Epithelial cell of esophagus (primary cell): ENCODE measurements around the gene CISD3.

Experiments used
- DNase-seq: peaks from one replicate; pipeline ENCODE4 v3.0.0; 2010; ENCODE audit warnings: low read depth
- H3K4me3 ChIP-seq: 2 replicates; pipeline ENCODE4 v1.5.1; 2011; ENCODE audit warnings: mild to moderate bottlenecking, low read length, control low read depth
- TF ChIP-seq, protein P1 (sequence below): IDR thresholded peaks from 2 replicates; pipeline ENCODE4 v1.5.1; 2011; ENCODE audit warnings: low read depth, mild to moderate bottlenecking, low read length, control low read depth, inconsistent platforms; ENCODE audit not compliant: insufficient read depth; ENCODE audit errors: missing control alignments

Gene CISD3

DNA sequence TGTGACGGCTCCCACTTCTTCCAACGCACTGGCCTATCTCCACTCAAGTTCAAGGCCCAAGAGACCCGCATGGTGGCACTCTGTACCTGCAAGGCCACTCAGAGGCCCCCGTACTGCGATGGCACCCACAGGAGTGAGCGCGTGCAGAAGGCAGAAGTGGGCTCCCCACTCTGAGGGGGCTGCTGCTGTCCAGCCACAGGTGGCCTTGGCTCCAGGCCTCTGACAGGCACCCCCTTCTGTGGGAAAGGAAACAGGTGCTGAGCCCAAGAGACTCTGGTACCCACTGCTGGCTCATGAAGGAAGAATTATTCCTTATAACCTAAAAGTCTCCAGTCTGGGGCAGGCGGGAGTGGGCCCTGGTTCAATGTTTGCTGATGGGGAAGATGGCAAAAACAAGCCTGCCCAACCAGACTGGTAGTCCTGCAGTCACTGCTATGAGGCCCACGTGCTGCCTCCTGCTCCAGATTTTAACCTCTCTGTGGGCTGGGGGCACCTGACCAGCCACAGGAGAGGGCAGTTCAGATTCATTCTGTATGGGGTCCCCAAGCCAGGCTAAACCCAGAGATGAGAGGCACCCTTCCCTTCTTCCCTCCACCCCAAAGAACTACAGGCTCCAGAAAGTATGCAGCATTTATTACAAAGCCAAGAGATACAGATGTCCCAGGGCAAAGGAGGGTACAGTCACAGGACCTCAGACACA, 3.3 kb downstream of the CISD3 start:
- no peak overlapping the region for H3K4me3 ChIP-seq
- TF ChIP-seq, protein P1, sequence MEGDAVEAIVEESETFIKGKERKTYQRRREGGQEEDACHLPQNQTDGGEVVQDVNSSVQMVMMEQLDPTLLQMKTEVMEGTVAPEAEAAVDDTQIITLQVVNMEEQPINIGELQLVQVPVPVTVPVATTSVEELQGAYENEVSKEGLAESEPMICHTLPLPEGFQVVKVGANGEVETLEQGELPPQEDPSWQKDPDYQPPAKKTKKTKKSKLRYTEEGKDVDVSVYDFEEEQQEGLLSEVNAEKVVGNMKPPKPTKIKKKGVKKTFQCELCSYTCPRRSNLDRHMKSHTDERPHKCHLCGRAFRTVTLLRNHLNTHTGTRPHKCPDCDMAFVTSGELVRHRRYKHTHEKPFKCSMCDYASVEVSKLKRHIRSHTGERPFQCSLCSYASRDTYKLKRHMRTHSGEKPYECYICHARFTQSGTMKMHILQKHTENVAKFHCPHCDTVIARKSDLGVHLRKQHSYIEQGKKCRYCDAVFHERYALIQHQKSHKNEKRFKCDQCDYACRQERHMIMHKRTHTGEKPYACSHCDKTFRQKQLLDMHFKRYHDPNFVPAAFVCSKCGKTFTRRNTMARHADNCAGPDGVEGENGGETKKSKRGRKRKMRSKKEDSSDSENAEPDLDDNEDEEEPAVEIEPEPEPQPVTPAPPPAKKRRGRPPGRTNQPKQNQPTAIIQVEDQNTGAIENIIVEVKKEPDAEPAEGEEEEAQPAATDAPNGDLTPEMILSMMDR = no peak
- no peak for DNase-seq

DNA sequence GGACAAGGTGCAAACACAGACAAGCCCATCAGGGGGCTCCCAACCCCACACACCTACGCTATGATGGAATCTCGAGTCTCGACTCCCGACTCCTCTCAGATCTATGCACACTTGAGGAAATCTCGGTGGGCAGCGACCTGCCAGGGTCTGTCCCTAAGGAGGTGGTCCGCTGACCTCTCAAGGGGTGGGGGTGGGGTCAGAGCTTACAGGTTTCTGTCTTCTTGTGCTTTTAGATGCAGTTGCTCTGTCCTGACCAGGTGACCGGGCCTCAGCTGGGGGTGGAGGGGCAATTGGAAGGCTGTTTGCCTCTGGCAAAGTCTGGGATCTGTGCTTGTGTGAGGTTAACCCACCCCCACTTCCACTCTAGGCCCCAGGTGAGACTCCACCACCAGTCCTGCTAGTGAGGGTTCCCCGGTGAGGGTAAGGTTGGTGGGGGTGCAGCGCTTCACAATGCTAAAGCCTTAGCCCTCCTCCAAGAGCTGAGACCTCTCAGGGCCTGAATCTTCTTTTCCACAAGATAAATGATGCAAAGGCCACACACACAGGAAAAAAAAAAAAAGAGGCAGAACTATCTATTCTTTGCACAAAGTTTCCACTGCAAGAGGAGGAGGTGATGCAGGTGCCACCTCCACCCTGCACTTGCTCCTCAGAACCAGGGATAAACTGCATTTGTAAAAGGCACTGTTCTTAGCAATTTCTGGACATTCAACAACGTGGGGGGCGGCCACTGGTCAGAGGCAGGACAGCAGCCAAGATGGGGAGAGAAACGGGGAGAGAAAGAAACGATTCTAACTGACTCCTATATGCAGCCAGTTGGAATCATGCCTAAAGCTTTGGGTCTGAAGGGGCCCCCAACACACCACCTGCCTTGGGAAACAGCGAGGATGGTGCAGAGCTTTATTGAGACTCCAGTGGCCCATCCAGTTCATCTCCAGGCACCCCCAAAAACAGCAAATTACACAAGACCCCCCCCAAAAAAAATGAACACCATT, 4.1 kb downstream of the CISD3 start:
- no peak for DNase-seq
- TF ChIP-seq, protein P1 = peak; percentile 32

DNA sequence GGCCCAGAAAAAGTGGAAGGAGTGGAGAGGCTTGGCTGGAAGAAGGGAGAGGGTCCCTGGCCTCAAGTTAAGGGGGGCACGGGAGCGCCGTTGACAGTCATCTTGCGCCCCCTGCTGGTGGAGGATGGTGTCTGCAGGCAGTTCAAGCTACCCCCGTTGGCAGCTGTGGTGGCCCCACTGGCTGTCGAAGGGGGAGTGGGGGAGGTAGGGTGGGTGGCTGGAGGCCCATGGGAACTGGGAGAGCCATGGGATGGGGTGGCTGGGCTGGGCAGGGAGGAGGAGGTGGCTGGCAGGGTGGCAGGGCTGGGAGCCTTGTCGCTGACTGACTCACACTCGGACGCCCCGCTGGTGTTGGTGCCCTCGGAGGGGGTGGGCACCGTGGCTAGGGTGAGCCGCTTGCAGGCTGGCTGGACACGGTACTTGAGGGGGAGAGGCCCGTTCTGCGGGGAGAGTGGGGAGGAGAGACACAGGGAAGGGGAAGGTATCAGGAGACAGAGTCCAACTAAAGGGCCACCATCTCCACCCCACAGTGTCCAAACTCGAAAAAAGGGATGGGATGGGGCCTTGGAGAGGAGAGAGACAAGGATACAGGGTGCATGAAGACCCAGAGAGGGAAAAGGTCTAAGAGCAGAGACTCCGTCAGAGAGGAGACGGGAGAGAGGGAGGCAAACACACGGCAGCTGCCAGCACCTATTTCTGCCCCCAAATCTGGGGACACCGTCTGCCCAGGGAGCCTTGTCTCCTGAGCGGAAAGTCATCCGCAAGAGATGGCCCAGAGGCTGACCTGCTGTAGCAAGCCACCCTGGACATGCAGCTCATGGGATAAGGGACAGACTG, 5.2 kb downstream of the CISD3 start:
- peak; percentile 32 for DNase-seq
- TF ChIP-seq, protein P1 = peak; percentile 93
- no peak overlapping the region for H3K4me3 ChIP-seq

More for the DNA sequence above, 4.1 kb downstream of the CISD3 start:
- no peak overlapping the region for H3K4me3 ChIP-seq

DNA sequence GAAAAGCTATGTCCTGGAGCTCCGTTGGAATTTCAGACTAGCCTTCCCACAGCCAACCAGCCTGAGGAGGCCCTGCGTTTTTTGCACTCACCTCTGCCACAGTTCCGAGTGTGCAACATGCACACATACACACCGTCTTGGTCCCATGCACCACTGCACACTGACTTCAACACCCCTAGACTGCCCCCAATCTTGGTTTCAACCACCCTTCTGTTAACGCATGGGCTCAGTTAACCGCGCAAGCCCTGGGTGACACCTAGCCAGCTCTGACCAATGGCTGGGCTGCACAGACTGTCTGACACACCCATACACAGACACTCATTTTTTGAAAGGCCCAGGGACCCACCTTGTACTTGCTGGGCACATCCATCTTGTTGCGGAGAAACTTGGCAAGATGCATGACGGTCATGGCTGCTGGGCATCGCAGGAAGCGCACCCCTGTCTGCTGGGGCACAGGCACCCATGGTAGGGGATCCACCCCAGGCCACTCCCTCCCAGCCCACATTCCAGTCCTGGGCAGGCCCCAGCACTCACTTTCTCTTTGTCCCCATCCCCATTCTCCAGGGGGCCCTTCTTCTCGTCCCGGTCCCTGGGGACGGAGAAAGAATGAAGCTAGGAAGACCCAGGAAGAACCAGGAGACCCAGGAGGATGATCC, 8.0 kb downstream of the CISD3 start:
- no peak overlapping the region for H3K4me3 ChIP-seq
- TF ChIP-seq, protein P1 = no peak
- no peak for DNase-seq

DNA sequence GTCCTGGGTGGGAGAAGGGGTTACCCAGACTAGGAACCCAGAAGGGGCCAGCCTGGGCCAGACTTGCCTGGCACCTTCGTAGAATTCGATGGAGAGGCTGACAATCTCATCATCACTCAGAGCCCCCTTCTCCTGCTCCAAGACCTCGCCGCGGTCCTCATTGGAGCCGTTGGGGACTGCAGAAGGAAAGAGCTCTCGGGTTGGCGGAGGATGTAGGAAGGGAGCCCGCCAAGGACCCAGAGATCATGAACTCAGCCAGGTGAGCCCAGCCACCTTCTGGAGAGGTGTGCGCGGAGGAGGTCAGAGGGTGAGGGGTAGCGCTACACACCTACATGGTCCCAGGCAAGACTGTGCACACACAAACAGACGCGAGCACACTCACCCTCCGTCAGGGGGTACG, 8.5 kb downstream of the CISD3 start:
- DNase-seq = no peak
- no peak overlapping the region for H3K4me3 ChIP-seq
- TF ChIP-seq, protein P1 = no peak

DNA sequence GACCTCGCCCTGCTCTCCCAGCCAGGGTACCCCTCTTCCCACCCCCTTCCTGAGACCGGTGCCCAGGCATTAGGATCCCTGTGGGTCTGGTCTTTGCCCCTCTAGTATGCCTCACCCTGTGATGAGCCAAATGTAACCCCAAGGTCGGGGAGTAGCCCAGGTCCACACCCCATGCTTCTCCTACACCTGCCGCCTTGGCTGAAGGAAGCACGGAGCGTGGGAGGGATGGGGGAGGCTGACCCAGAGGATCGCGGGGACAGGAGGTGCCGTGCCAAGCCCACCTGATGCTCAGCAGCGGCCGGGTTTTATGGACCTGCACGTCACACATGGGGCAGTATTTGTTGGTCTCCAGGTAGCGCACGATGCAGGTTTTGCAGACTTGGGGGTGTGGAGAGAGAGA, 9.2 kb downstream of the CISD3 start:
- H3K4me3 ChIP-seq = no peak overlapping the region
- TF ChIP-seq, protein P1 = no peak
- no peak for DNase-seq
